Activated T-cell treated with anti-CD3 and anti-CD28 coated beads, Interleukin-2, amount 50 U/mL, for 48 hours (primary cell): ENCODE data around the gene THSD4.
"Not testable (repeated sequence)": the region's sequence is repeated elsewhere in the genome, so short reads cannot be mapped to it uniquely, and the experiment has no call there.

Experiments used
- DNase-seq, 2 experiments: peaks; one replicate each; pipeline ENCODE4 v3.0.0-alpha.2; 2020

THSD4 gene

DNA sequence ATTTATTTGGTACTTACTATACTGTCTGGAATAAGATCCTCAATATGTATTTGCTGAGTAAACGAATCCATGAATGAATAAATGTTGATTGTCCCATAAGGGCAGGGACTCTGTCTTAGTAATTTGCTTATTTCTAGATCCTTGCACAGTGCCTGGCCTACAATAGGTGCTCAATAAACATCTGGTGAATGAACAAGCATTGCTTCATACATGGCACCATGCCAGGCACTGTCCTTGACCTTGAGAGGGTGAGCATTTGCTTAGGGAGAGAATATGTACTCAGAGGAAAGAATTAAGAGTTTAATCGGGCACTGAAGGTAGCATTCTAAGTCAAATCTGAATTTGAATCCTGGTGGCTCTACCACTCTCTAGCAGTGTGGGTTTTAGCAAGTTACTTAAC lies 282.1 kb downstream of the THSD4 start:
- no peak for DNase-seq

- no peak for DNase-seq
These were observed 285.0 kb downstream of the THSD4 start for GRCh38 chr15:71400294-71400693.

DNA sequence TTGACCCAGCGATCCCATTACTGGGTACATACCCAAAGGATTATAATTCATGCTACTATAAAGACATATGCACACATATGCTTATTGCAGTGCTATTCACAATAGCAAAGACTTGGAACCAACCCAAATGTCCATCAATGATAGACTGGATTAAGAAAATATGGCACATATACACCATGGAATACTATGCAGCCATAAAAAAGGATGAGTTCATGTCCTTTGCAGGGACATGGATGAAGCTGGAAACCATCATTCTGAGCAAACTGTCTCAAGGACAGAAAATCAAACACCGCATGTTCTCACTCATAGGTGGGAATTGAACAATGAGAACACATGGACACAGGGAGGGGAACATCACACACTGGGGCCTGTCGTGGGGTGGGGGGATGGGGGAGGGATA lies 286.5 kb downstream of the THSD4 start:
- DNase-seq: not testable (repeated sequence)

GRCh38 chr15:71409541-71409940 lies 294.3 kb downstream of the THSD4 start:
- no peak for DNase-seq

- DNase-seq: no peak
These were observed 295.1 kb downstream of the THSD4 start for GRCh38 chr15:71410347-71410746.

- DNase-seq: no peak
These were observed 296.5 kb downstream of the THSD4 start for GRCh38 chr15:71411538-71412482.

DNA sequence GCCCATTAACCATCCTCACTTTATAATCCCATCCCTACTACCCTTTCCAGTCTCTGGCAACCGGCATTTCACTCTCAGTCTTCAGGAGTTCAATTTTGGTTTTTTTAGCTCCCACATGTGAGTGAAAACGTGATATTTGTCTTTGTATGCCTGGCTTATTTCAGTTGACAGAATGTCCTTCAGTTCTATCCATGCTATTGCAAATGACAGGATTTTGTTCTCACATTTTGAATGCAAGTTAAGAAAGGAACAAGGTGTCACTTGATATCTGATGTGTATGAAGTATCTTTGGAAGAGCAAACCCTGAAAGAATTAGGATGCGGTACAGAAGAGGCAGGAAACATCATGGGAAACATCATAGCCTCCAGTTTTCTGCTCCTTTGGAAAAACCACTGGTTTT lies 298.1 kb downstream of the THSD4 start:
- no peak for DNase-seq

DNA sequence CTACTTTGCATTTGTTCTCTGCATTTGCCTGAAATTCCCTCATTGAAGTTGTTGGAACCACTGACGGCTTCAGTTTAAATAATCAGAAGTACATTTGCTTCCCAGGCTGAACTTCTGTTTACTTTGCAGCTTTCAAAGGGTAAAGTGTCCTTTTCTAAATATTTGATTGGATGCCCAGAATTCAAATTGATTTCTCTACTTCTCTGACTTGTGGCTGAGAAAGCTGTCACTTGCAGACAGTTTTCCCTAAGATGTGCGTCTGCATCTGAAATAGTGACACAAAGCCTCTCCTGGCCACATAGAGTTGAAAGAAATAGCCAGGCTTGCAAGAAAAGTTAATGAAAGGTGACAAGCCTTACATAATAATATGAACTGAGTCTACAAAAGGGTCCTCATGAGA lies 299.6 kb downstream of the THSD4 start:
- no peak for DNase-seq

DNA sequence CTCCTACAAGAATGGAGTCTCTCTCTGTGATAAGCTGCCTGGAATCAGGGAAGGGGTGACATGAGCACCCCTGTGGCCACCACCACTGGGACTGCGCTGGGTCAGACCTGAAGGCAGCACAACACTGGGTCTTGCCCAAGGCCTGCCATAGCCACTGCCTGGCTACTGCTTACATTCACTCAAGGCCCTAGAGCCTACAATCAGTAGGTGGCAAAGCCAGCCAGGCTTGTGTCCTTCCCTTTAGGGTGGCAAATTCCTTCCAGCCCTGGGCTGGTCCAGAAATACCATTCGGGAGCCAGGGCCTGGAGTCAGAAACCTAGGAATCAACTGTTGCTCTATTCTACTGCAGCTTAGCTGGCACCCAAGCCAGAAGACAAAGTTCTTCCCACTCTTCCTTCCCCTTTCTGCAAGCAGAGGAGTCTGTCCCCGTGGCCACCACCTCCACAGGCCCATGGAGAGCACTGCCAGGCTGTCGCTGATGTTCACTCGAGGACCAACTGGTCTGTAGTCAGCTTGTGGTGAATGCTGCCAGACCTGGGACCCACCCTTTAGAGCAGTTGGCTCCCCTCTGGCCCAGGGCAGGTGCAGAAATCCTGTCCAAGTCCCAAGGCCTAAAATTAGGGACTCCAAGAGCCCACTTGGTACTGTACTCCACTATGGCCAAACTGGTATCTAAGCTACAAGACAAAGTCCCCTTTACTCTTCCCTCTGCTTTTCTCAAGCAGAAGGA lies 307.4 kb downstream of the THSD4 start:
- DNase-seq: no peak

- no peak for DNase-seq
These were observed 309.5 kb downstream of the THSD4 start for GRCh38 chr15:71424765-71425164.

DNA sequence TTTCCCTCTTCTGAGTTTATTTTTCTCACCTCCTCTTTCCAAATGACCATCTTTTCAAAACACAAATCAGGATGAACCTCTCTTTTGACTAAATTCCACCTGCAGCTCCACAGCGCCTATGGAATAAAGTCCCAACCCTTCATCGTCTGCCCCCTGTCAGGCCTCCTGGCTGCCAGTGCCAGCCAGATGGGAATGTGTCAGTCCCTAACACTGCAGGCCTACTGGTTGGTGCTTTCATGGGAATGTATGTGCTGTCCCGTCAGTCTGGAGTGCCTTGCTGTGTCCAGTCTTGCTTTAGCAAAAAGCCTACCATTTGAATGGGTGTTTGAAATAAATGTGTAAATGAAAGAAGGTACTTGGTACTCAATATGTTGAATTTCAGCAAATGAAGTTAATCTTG lies 310.1 kb downstream of the THSD4 start:
- DNase-seq: no peak

DNA sequence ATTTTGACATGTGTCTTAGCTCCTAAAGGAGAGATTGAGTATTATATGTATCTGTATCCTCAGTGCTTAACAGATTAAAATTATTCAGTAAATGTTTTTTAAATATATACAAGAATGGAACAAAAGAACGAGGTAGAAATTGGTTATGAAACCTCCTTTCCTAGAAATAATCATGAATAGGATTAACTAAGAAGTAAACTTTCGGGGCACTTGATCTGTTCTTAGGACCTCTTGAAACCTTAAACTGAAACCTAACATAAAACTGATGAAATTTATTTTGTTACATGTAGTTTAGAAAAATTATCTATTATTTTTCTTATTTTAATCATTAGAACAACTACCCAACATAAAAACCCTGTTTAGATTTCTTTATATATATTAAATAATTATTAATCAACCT lies 311.5 kb downstream of the THSD4 start:
- no peak for DNase-seq

DNA sequence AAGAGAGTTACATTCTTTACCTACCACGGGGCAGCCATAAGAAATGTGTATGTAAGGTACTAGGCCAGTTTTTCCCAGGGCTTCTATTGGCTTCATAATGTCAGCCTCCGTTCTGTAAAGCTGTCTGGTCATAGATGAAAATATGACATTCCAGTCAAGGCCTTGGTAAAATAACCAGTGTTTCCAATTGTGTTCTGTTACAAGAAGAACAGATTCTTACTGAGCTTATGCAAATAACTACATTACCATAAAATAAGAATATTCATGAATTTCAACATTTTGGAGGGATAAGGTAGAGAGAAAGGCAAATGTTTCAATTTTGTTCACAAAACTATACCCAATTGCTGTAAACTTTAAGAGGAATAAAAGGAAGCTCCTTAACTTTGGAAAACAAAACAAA lies 315.5 kb downstream of the THSD4 start:
- DNase-seq: no peak

GRCh38 chr15:71431343-71432336 lies 316.4 kb downstream of the THSD4 start:
- no peak for DNase-seq

- DNase-seq: no peak
These were observed 318.1 kb downstream of the THSD4 start for GRCh38 chr15:71433402-71433801.

DNA sequence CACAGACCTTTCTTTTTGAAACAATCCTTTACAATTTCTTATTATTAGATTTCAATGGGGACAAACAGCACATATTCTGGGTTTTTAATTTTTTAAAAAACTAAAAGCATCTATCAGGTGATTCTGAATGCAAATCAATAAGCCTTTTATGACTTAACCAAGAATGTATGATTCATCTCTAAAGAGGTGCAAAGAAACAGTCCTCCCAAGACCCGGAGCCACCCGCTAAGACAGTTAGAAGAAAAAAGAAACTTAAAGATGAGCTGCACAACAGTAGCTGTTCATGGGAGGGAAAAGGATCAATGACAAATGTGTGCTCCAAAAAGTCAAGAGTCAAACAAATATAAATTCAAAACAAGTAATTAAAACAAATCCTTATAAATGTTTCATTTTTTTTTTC lies 319.5 kb downstream of the THSD4 start:
- no peak for DNase-seq

DNA sequence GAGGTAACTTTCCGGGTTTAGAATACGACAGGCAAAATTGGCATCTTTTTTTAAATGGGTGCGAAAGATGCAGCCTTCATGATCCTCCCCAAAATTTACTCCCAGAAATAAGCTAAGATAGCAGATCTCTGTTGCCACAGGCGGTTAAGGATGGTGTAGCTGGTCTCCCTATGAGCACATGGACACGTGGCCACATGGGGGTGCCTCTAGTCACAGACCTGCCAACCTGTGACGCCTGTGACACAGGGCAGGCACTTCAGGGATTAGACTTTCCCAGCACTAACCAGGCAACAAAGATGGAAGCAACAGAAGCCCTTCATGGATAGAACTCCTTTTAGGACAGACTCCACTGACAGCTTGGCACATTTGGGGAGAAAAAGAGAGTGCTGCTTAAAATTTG lies 320.3 kb downstream of the THSD4 start:
- DNase-seq: no peak

DNA sequence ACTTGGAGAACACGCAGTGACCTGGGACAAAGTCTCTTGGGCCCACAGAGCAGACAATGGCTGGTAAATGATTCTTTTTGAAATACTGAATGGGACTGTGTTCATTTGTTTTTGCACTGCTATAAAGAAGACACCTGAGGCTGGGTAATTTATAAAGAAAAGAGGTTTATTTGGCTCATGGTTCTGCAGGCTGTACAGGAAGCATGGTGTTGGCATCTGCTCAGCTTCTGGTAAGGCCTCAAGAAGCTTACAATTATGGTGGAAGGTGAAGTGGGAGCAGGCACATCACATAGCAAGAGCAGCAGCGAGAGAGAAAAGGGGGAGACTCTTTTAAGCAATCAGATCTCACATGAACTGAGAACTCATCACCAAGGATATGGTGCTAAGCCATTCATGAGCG lies 321.6 kb downstream of the THSD4 start:
- DNase-seq: no peak

DNA sequence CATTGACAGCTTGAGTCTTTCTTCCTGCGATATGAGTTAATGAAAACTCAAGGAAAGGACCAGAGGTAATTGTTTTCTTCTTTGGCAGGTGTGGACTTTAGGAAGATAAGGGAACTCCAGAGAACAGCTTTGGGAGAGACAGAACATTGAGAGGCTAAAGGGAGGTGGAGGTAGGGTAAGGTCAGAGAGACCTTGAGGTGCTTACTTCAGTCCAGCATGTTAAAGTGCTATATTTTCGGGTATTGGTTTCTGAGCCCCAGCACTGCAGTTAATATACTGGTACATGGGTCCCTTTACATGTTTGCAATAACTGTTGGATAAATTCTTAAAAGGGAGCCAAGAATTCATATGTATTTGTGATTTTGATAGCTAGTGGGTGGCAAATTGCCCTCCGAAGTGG lies 322.1 kb downstream of the THSD4 start:
- DNase-seq: no peak

DNA sequence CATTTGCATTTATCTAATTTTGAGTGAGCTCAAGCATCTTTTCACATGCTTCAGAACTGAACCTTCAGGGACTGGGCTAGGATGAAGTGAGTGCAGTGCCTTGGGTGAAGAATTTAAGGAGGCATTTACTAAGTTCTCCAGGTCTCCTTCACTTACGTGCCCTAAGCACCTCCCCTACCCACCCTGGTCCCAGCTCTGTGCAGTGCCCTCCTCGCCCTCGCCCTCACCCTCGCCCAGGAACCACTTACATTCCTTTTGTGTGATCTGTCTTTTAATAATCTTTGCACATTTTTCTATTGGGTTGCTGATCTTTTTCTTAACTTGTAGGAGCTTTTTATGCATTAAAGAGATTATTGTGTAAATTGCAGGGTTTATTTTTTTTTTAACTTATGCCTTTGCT lies 322.6 kb downstream of the THSD4 start:
- no peak for DNase-seq

DNA sequence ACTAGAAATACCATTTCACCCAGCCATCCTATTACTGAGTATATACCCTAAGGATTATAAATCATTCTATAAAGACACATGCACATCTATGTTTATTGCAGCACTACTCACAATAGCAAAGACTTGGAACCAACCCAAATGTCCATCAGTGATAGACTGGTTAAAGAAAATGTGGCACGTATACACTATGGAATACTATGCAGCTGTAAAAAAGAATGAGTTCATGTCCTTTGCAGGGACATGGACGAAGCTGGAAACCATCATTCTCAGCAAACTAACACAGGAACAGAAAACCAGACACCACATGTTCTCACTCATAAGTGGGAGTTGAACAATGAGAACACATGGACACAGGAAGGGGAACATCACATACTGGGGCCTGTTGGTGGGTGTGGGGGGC lies 324.2 kb downstream of the THSD4 start:
- not testable (repeated sequence) for DNase-seq

- DNase-seq: no peak
These were observed 325.3 kb downstream of the THSD4 start for GRCh38 chr15:71440489-71441110.
